Hindlimb muscle (tissue), 1 donor: ENCODE results near the gene BACE2. TPM values are rescaled to one million over a fixed set of nuclear protein-coding genes. Genes with fewer than 3 reads are reported as not detected.
"Not testable (repeated sequence)": the region's sequence is repeated elsewhere in the genome, so short reads cannot be mapped to it uniquely, and the experiment has no call there.

Source experiments
- DNase-seq: peaks from one replicate; pipeline ENCODE4 v3.0.0-alpha.2; 2013
- polyA plus RNA-seq: library from polyadenylated mRNA; unstranded; fragments of 120-200 nt; gene quantifications from one replicate; pipeline ENCODE4 v1.2.1, GENCODE V29; 2013; ENCODE audit not compliant: insufficient read length

Gene BACE2
- polyA plus RNA-seq, 1 donor: 34.3 TPM

DNA sequence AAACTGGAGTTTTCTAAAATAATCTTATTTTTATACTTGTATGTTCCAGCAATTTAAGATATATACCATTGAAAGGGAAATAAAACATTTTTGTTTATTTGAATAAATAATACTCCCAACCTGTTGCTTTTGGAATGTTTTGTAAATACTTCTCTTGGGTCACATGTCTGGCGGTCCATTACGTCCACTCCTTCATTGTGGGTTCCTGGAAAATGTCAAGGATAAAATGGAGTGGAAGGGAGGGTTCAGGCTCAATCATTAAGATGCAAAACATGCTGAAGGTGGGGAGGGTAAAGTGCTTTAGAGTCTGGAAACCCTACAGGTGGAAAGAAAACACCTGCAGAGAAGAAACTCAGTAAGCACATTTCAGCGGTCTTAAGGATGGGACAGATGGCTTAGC lies 114.5 kb downstream of the BACE2 start:
- no peak for DNase-seq

DNA sequence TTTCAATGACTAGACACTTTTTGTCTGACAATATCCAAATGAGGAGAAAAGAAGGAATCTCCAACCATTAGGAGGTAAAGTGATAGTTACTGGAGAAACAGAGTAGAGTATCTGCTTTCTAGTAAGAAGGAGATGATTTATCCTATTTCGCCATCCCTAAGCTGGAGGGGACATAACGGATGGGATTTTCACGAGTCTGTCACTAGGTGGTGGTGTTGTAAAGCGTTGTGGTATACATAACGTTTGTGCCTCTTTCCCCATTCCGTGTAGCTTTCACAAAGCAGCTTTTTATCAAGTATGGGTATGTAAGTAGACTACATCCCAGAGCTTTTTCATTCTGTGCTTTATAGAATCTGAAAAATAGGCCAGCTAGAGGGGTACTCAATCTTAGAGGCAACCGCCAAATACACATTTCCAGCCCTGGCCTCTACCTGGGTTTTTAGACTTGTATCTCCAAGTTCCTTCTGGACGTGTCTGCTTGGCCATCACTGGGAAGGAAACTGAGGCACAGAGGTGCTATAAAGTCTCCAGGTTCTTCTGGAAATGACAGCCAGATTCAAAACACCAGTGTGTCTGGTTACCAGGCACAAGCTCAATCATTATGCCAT lies 115.4 kb downstream of the BACE2 start:
- DNase-seq: peak; percentile 71

DNA sequence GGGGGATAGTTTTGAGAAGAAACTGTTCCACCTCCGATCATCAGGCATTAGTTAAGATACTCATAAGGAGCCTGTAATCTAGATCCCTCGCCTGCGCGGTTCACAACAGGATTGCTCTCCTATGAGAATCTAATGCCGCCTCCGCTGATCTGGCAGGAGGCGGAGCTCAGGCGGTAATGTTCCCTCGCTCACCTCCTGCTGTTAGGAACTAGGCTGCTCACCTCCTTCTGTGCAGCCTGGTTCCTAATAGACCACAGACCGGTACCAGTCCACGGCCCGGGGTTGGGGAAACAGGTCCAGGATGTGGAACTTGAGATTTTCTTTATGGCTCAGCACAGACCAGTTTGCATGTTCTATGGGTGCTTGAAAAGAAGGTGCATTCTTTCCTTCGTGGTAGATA lies 121.5 kb downstream of the BACE2 start:
- DNase-seq: no peak

DNA sequence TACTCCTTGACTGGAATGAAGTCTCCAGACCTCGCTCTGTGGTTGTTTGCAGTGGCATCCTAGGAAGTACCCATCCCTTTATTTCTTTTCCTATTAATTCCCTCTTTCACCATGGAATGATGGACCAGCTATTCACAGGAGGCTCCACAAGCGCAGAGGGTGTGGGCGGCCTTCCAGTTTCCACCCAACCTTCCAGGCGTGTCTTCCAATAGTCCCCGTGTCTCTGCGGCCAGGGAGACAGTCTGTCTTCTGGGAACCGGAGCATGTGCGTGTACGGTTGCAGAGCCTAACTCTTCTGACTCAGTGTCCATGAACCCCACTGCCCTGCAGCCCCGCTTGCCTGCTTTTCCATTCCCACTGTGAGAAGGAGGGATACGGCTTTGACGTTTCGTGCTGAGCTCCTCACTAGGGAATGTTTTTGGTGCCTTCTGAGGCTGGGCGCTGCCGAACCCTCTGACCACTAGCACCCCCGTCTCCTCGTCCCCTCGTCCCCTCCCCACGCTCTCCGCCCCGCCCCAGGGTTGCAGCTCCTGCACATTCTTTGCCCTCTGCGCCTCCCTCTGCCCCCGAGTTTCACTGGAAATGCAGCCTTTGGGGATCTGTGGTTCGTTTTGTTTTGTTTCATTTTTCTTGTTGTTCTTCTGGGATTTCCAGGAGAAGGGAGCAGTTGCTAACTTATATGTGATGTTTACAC lies 122.3 kb downstream of the BACE2 start:
- DNase-seq: no peak

DNA sequence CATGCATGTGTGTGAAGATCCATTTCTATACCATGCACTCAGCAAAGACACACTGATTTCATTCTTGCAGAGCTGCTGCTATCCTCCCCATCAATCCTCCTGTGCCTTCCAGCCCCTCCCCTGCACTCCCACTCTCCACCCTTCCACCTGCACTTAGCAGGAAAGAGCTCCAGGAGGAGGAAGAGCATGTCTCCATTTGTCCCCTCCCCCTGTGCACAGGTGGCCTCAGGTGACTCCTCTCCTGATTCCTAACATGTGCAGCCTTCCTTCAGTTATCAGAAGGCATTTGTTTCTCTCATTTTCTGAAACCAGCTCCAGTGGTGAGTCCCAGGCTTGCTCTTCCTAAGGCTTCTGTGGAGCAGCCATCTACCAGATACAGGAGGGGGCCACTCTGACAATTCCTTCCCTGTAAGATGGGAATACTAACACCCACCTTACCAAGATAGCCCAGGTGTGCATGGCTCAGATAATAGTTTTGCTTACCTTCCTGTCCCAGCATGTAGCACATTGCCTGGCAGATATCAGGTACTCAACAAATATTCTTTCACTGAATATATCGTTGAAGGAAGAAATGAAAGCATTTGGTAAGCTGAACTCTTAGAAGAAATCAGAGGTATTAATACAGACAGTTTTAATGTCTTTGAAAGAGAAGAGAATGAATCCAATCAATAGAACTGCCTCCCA lies 126.7 kb downstream of the BACE2 start:
- no peak for DNase-seq

DNA sequence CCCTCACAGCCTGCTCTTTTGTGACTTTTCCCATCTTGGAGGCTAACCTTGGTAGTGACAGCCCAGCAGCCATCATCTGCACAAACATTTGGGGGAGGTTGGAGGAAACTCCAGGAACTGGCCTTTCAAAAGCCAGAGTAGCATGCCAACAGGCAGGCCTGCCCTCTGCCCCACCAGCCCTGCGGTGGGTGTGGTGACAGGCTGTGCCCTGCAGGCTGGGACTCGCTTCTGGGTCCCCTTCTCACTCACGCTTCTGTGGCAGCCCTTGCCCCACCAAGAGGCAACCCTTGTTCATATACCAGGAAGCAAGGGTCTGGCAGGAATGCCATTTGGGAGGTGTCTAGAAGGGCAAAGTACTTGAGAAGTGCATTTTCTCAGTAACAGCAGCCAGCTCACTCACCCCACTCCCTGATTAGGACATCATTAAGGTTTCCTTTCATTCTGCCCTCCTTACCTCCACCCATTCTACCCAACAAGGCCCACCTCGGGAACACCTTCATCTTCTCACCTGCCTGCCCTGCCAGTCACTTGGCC lies 127.8 kb downstream of the BACE2 start:
- no peak for DNase-seq

DNA sequence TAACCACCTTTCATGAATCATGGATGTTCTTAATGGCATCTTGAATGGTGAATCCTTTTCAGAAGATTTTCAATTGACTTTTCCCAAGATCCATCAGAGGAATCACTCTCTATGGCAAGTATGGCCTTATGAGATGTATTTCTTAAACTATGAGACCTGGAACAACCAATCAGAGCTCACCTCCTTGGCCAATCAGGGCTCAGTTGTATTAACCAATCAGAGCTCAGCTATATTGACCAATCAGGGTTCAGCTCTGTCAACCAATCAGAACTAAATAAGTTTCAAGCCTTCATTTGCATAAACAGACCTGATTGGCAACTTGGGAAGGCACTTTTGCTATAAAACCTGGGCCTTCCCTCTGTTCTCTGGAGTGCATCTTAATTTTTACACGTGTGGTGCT lies 135.0 kb downstream of the BACE2 start:
- DNase-seq: no peak

DNA sequence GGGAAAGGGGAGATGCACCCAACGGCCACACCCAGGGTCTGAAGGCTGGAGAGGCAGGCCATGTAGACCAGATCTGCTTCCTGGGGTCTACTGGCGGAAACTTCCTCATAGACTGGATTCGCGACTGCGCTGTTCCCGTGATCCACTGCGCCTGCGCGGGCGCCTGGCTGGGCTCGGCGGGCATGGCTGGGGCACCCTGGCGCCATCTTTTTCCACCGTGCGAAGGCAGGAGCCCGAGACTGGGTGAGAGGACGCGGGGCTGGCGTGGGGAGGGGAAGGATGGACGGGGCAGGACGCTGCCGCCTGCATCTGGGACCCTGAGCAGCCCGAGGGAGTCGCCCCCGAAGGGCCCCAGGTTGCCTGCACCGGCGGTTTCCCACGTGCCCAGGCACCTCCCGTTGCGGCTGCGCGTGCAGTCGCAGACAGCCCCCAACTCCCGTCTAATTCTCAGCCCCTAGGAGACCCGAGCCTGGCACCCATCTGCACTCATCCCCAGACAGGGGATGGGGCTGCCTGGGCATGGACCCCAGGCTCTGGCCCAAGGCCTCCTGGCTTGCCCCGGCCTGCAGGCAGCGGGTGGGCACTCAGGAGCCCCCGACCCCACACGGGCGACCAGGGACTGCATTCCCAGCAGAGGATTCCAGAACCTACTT lies 136.2 kb downstream of the BACE2 start:
- no peak for DNase-seq

DNA sequence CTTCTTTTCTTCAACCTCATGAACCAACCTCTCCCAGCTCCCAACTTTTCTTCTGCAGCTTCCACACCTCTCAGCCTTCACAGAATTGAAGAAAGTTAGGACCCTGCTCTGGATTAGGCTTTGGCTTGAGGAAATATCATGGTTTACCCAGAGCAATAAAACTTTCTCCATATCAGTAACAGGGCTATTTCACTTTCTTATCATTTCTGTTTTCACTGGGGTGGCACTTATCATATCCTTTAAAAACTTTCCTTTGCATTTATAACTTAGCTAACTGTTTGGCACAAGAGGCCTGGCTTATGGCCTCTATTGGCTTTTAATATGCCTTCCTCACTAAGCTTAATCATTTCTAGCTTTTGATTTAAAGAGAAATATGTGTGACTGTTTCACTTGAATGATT lies 139.3 kb downstream of the BACE2 start:
- DNase-seq: no peak

DNA sequence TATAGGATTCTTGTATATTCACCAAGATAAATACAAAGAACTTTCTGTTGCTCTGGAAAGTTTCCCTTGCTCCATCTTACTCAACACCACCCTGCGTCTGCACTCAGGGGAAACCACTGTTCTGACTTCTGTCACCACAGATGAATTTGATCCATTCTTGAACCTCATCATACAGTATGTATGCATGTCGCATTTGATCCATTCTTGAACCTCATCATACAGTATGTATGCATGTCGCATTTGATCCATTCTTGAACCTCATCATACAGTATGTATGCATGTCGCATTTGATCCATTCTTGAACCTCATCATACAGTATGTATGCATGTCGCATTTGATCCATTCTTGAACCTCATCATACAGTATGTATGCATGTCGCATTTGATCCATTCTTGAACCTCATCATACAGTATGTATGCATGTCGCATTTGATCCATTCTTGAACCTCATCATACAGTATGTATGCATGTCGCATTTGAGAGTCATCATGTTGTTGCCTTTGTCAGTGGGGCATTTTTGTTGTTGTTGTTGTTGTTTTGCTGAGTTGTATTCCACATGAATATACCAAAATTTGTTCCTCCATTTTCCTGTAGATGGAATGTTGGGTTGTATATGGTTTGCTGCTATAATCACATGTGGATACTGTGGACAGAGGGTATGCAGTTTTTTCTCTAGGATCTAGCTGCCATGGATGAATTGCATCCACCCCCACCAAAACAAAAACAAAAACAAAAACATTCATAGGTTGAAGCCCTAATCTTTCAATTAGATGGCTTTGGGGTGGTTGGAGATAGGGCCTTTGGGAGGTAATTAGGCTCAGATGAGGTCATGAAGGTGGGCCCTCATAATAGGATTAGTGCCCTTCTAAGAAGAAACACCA lies 145.6 kb downstream of the BACE2 start:
- DNase-seq: not testable (repeated sequence)

DNA sequence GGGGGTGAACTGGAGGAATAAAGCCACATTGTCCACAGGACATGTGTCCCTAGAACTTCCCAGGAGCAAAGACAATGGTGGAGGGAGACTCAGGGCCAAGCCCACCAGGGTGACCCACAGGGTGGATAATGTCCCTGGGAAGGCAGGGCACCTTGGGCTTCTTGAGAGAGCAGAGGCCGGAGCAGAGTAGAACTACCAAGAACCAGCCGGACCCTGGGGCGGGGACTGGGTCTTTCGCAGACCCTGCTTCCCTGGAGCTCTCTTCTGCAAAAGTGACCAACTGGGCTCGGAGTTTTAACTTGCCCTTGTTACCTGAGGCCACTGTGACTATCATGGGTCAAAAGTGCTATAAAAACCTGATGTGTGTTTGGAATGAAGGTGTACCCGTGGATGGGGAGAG lies 147.8 kb downstream of the BACE2 start:
- no peak for DNase-seq

DNA sequence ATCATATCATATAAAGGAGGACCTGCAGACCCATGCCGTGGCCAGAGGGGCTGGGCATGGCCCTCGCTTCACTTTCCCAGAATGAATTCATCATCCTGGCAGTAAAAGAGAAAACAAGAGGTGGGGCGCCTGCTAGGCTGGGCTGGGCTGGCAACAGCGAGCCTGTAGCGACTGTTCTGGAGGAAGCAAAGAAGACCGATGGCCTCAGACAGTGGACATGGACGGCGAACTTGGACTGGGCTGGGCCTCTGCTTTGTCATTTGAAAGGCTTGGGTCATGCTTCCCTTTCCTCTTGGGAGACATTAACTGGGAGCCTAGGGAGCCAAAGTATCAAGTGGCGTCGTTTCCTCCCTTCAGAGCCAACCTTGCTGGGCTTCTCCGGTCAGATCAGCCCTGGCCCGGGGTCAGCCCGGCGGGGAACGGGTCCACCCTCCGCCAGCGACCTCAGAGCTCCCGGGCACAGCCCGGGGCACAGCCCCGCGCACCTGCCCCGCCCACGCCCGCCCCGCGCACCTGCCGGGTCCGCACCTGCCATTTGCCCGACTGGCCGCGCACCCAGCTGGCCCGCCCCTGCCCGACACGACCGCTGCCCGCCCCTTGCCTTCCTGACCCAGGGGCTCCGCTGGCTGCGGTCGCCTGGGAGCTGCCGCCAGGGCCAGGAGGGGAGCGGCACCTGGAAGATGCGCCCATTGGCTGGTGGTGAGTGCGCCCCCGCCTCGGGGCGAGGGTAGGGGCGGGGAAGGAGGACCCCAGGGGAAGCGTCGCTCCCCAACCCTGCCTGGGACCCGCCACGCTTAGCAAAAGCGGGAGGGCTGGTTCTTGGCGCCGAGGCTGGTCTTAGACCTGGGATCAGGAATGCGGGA lies 148.5 kb downstream of the BACE2 start, which contains the start of gene FAM3B:
TSS of gene FAM3B (plus strand) at position 602 of the 863 bp plus-strand sequence. CDS start at position 681, 79 bp downstream.
- DNase-seq: no peak

DNA sequence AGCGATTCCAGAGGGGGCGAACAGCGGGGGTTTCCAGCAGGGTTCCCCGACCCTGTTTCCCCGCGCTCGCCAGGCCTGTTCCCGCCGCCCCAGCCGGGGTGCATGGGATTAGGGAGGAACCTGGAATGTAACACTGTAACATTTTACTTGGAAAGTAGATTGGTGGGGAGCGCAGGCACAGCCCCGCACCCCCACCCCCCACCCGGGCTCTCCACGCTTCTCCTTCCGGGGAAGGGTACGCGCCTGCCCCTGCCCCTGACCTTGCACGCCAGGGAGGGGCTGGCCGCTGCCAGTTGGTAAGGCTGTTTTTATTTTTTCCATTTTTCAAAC lies 149.1 kb downstream of the BACE2 start:
- no peak for DNase-seq

DNA sequence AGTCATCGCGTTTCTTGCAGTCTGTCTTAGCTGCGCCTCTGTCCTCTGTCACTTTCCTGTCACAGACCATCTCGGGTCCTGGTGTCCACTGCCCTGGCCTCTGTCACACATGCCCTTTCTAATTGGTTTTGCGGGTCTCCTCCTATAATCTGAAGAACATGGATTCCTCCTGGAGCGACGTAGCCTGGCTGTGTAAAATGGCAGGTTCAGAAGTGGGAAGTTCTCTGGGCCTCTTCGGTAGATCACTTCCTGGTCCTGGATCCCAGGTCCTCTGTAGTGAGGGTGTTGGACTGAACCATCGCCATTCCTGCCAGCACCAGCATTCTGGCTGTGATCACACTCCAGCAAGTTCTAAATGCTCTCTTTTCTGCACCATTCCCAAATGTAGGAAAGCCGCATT lies 149.5 kb downstream of the BACE2 start:
- no peak for DNase-seq

DNA sequence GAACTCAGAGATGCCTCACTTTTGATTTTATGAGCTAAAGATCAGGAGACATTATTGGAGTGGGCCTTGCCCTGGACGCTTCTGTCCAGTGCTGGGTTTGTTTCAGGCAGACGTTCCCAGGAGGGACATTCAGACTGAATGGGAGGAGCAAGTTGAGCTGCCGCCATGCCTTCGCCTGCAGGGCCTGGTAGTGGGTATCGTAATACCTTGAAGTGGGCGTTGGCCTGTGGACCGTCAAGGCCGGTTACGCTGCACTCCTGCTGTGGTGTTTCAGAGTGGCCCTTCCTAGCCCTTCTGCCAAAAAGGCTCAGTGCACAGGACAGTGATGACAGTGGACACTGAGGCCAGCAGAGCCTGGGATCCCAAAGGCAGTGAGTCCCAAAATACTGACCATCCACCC lies 150.3 kb downstream of the BACE2 start:
- no peak for DNase-seq

DNA sequence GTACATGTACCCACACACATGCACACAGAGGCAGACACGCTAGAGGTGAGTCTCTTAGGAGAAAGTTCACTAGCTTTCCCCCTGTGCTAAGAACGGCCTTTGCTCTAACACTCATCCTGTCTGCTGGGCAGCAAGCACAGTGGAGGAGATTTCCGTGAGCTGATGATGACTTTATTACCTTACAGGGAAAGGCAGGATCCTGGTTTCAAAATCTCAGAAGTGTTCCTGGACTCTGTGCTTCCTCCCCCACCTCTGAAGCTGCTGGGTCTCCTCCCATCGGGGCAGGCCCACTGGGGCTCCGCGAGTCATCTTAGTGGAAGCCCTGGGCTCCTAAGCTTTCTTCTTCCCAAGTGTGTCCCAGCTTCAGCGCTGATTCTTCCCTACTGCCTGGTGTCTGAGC lies 151.3 kb downstream of the BACE2 start:
- DNase-seq: no peak

DNA sequence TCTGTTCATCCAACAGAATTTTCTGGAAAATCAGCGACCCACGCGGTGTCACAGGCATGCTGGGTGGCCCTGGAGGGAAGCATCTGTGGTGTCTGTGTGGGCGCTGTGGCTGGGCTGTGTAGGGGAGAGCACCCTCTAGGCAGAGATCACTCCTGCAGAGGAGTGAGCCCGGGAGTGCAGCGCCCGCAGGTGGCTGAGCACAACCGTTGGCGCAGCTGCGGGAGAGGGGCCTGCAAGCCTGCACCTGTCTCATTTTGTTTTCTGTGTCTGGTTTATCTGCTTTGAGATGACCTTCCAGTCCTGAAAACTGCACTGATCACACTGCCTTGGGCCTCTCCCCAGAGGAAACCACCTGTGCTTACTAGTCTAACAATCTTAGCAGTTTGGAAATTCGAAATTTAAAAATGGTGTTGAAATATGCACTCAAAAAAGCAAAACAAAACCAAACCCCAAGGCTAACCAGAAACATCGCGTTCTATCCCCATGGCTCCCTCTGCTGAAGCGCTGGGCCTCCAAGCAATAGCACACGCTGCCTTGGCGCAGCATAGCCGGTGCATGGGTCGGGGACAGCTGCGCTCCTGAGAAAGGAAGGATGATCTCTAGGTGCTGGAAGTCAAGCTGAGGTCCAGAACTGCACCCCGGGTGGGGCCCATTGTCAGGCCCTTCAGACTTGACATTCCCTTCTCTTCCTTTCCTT lies 153.4 kb downstream of the BACE2 start:
- DNase-seq: no peak

DNA sequence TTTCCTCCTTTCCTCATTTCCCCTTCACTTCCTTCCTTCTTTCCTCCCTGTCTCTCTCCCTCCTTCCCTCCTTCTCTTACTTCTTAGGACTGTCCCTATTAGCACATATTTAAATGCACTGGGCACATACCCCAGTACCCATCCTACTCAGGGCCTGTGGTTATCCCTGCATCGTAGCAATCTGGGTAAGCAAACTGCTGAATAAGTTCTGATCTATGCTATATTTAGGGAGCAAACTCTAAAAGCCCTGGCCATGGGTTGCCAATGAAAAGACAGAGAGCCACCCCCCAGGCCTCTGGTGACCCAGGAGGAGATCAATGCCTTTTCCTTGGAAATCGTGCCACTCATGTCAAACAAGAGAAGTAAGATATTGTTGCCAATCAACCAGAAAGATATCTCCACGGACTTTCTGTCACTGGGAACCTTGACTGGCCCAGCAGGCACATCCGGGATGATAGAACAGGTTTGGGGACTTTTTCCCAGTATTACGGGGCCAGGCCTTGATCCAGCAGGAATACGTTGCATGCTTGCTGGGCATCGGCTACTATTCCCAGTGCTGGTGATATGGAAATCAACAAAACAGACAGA lies 154.0 kb downstream of the BACE2 start:
- no peak for DNase-seq

DNA sequence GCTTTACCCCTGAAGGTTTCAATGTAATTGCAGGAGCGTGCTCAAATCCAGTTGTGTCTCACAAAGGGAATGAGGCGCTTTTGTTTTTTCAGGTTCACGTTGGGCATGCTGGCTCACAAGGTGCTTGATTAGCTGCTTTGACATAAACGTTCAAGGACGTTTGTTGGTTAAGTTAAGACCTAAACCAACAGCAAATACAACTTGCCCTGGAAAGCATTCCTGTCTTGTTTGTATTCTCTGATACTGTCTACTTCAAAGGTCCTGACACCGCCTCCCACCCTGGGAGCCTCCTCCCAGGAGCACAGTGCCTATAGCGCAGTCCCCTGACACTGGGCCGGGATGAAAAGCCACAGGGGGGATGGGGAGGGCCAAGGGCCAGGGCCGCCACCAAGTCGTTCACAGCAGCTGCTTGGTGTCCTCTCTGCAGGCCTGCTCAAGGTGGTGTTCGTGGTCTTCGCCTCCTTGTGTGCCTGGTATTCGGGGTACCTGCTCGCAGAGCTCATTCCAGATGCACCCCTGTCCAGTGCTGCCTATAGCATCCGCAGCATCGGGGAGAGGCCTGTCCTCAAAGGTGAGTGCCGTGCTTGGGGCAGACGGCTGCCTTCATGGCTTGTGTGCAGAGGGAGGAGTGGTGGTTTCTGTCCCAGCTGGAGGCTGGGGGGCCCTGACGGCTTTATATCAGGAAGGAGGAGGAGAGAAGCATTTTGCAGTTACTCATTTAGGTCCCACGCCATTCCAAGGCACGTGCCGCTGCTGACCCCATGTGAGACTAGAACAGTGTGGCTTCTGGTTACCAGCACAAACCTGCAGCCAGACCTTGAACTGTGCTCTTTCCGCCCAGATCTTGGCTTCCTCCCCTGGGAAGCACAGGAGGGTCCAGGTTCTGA lies 154.8 kb downstream of the BACE2 start:
- no peak for DNase-seq
